ENCODE data around the gene GLRB.

DNA sequence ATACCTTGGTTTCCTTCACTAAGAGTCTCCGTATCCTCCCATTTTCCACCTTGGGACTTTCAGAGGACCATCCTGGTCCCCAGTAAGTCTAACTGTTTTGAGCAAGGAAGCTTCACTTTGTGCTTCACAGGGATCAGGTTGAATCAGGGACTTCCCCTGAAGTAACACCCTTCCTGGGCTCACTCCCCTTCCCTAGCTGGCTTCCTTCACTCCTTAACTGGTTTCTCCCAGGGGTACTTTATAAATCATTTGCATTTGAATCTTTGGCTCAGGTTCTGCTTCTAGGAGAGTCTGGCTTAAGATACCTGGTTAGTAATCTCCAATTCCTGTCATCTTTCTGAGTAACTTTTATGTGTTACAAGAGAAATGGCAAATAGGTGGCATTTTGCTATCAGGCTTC is 120.1 kb downstream of the GLRB start:
- TF ChIP-seq, protein P1, sequence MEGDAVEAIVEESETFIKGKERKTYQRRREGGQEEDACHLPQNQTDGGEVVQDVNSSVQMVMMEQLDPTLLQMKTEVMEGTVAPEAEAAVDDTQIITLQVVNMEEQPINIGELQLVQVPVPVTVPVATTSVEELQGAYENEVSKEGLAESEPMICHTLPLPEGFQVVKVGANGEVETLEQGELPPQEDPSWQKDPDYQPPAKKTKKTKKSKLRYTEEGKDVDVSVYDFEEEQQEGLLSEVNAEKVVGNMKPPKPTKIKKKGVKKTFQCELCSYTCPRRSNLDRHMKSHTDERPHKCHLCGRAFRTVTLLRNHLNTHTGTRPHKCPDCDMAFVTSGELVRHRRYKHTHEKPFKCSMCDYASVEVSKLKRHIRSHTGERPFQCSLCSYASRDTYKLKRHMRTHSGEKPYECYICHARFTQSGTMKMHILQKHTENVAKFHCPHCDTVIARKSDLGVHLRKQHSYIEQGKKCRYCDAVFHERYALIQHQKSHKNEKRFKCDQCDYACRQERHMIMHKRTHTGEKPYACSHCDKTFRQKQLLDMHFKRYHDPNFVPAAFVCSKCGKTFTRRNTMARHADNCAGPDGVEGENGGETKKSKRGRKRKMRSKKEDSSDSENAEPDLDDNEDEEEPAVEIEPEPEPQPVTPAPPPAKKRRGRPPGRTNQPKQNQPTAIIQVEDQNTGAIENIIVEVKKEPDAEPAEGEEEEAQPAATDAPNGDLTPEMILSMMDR (IDR thresholded peaks at IDR 0.05) = no peak
- TF ChIP-seq POLR2A (IDR thresholded peaks at IDR 0.05) = no peak

All from Peyer's patch (tissue), 4 donors.